NCI-H2107 treated with DMSO at 0.1 percent for 48 hours (cell line): ENCODE measurements around the gene NID1.
"Not testable (repeated sequence)": the region's sequence is repeated elsewhere in the genome, so short reads cannot be mapped to it uniquely, and the experiment has no call there.

Experiments
- DNase-seq: peaks from one replicate; lab custom pipeline; 2025; ENCODE audit not compliant: unreplicated experiment; lab: John Stamatoyannopoulos, UW

Gene NID1

DNA sequence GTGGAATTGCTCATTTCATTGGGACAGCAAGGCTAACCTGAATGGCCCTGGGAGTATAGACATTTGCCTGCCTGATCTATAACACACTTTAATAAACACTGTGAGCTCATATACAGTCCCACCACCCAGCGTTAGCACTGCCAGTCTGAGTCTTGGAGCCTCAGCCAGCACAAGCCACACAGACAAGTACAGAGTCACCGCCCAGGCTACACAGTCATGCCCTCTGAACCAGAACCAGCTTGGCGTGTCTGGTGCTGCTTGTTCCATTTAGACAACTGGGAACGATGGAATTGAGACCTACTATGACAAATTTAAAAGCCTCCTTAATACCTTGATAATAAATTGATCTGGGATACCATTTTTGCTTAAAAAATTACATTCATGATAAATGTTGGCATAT is 31.6 kb downstream of the NID1 start:
- no peak for DNase-seq

DNA sequence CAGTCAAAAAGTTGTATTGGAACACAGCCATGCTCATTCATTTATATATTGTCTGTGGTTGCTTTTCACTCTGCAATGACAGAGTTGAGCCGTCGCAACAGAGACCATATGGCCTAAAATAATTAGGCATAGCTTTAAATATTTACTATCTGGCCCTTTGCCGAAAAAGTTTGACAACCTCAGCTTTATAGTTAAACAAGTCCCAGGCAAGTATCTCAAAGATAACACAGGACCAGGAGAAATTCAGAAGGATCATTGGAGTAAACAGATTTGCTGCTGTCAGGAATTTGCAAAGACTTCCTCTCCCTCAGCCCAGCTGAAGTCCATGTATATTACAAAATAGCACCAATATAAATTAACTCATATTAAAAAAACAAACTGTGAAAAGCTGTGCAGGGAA is 34.4 kb downstream of the NID1 start:
- DNase-seq: no peak

- no peak for DNase-seq
Observed at GRCh38 chr1:236029428-236029940, 35.4 kb downstream of the NID1 start.

DNA sequence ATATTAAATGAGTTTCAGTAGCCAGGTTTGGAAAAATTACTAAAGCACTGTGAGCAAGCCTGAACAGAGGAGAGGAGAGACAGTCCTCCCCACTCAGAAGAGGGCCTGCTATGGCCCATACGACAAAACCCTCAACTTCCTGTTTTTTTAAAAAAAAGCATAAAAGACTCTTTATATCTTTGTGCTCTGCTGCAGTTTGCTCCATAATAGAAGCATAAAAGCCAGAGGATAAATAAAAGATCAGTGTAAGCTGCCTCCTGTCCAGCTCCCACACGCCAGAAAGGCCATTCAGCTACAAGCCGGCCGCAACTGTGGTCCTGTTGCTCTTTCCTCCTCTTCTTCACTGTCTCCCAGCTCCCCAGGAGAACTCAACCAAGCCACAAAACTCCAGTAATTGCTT is 37.8 kb downstream of the NID1 start:
- no peak for DNase-seq

- no peak for DNase-seq
Observed at GRCh38 chr1:236025836-236026235, 39.1 kb downstream of the NID1 start.

DNA sequence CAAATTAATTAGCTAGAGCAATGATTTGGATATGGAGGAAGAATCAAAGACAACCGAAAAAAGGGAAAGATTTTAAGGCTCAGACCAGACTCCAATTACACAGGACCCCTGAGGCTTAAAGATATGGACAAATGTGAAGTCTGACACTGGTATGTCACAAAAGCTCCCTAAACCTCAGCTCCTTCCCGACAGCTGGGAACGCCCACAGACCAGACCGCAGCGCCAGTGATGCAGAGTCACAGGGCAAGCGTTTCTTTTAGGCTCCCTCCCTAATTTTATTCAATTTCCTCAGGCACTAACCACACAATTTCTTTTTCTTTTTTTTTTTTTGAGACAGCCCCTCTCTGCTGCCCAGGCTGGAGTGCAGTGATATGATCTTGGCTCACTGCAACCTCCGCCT is 40.2 kb downstream of the NID1 start:
- no peak for DNase-seq

GRCh38 chr1:236023926-236024565 is 40.8 kb downstream of the NID1 start:
- DNase-seq: no peak

DNA sequence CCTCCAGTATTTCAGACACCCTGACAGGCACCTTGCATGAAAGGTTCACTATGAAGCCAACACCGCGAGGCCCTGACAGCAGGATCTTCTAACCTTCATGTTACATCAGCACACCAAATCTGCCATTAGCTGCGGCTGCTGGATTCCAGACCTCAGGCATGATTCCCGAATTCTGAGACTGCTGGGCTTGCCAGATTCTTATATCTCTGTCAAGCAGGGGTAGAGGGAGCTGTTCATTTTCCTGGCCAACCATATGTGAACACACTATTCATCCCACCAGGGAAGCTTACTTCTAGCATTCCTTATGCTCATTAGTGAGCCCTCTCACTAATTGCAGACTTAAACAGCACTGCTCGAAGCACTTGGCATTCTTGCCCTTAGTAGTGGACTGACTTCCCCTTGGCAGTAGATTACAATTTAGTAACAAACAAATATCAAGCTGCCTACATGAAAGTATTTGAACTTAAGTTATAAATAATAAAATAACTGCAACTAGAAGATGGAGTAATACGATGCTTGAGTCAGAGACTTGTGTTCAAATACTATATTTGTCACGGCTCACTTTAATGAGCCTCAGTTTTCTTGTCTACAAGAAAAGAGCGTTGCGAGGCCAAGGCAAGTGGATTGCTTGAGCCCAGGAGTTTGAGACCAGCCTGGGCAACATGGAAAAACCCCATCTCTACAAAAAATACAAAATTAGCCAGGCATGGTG is 43.3 kb downstream of the NID1 start:
- no peak for DNase-seq

- DNase-seq: no peak
Observed at GRCh38 chr1:236020359-236021219, 44.3 kb downstream of the NID1 start.

DNA sequence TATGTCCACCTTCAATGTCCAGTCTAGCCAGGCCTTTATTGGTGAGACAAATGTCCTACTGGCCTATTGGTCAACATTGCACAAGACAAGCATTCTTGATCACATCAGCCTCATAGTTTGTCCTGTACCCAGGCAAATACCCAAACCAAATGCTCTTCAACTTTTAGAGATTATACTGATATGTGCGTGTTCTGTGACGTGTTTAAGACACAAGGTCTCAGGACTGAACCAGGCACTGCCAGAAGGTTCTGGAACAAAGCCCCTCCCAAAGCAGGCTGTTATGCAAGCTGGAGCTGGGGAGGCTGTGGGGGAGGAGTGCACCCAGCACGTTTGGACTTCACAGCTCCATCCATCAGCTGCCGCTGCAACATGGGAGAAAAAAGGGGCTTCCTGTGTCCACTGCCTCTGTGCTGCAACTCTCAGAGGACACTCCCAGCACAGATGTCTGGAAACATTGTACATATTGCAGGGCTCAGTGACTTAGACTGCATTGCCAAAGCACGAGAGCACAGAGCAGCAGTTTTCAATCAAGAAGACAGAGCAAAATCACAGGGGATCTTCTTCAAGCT is 45.9 kb downstream of the NID1 start:
- no peak for DNase-seq

DNA sequence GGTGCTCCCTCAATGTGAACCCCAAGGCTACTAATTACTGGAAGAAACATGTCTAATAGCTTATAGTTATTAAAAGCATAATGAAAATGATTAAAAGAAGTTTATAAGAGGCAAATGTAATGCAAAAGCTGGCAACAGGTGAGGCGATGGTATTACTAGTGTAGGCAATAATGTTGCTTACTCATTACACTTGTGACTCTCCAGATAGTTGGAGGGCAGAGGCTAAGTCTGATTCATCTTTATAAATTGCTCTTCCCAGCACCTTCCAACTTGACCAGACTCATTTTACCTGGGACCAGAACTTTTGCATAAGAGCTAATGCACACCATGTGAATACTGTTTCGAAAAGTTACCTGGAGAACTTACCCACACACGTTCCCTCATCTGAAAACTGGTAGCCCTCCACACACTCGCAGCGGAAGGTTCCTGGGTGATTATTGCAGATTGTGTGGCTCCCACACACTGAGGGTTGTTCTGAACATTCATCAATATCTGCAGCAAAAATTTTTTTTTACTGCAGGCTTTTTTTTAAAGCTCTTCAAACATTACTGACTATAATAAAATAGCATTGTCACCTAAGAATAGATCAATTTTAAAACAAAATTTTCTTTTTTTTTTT is 48.0 kb downstream of the NID1 start:
- no peak for DNase-seq

DNA sequence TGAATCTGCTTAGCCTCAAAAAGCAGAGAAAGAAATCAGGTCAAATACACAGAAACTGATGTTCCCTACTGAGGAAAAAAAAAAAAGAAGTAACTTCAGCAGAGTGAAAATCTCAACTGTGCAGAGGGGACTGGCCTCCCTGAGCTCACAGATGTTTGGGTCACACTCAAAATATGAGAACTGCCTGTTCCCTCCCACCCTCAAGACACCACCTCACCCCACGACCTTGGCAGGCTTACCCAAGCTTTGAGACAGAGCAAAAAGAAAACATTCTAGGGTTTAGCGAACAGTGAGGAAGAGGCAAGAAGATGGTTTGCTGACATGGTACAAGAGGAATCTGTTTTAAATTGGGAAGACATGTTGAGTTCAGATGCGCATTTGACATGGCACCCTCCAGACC is 48.8 kb downstream of the NID1 start:
- no peak for DNase-seq

GRCh38 chr1:236015539-236015938 is 49.4 kb downstream of the NID1 start:
- no peak for DNase-seq

- DNase-seq: no peak
Observed at GRCh38 chr1:236013330-236013729, 51.6 kb downstream of the NID1 start.

GRCh38 chr1:236011641-236012040 is 53.2 kb downstream of the NID1 start:
- no peak for DNase-seq

- no peak for DNase-seq
Observed at GRCh38 chr1:236010443-236010842, 54.4 kb downstream of the NID1 start.

- DNase-seq: no peak
Observed at GRCh38 chr1:236009857-236010256, 55.0 kb downstream of the NID1 start.

GRCh38 chr1:236009191-236009590 is 55.7 kb downstream of the NID1 start:
- no peak for DNase-seq

DNA sequence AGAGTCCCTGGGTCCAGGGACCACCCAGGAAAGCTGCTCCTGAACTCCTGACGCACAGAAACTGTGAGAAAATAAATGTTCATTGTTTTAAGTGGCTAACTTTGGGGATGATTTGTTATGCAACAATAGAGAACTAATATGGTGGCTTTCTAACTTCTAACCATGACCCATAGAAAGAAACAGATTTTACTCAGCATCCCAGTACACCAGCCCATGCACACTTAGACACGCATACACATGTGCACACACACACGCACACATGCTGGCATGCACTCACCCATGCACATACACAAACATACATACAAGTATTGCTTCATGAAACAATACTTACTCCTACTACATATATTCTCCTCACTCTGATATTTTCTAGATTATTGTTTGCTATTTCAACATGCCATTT is 57.1 kb downstream of the NID1 start:
- no peak for DNase-seq

DNA sequence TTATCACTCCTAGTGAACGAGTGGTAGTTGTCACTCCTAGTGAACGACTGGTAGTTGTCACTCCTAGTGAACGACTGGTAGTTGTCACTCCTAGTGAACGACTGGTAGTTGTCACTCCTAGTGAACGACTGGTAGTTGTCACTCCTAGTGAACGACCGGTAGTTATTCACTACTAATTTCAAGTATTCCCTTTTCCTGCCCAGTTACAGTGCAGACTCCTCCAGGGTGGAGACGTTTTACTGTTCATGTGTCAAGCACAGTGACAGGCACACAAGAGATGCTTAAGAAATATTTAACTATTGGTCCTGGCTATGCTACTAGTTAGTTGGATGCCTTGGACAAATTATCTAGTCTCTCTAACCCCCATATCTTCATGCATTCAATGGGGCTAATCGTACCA is 61.8 kb downstream of the NID1 start:
- DNase-seq: not testable (repeated sequence)

DNA sequence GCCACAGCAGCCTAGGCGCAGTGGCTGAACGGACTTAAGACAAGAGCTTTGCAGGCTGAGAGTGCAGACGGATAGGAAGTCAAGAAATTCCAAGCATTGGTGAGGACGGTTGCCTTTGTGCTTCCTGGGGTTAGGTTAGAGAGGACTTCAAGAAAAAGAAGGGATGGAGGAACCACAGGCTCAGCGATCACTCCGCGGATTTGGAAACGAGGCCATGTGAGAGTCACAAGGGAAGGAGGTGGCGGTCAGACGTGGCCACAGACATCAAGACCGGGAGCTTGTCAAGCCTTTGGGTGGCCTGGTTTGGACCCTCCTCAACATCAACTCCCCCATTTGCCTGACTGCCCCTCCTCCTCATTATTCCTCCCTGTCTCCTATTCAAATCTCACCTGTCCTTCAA is 62.3 kb downstream of the NID1 start:
- no peak for DNase-seq
